ENCODE results near the gene CDHR1.

CDHR1 gene

DNA sequence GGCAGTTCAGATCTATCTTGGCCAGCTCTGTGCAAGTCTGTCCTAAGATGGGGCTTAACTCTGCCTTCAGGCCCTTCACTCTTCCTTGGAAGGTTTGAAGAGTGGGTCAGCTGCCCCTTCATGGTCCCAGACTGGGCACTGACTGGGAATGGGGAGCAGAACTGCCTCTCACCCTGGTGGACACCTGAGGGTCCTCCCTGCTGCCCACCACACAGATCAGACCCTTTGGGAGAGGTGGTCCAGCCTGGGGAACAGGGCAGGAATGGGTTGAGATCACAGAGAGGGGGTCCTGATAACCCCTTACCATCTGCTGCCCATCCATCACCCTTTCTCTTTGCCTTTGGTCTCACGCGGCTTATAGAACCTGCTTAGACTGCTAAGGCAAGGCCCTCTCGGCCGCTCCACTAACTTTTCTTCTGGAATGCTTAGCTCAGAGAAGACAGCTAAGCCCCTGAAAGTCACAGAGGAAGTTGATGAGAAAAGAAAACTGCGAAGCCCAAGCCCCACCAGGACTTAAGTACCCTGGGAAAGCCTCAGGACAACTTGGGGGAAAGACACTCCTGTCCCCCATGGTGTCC lies 402 bp upstream of the CDHR1 start:
- H3K36me3 ChIP-seq (ENCODE audit: control insufficient read depth, insufficient read depth, low read length) = no peaks in the 10 kb centered on the region
- peaks cover 58% of the 10 kb centered on the region for H3K27me3 ChIP-seq (ENCODE audit: control insufficient read depth, insufficient read depth, low read length)
- H3K9ac ChIP-seq (ENCODE audit: low read length) = no peak overlapping the region
- no peaks in the 10 kb centered on the region for H3K4me1 ChIP-seq (ENCODE audit: control insufficient read depth, insufficient read depth, low read length)
- H3K9me3 ChIP-seq (ENCODE audit: control insufficient read depth, low read length) = no peaks in the 10 kb centered on the region
- H3K4me3 ChIP-seq (ENCODE audit: low read length) = no peak overlapping the region

DNA sequence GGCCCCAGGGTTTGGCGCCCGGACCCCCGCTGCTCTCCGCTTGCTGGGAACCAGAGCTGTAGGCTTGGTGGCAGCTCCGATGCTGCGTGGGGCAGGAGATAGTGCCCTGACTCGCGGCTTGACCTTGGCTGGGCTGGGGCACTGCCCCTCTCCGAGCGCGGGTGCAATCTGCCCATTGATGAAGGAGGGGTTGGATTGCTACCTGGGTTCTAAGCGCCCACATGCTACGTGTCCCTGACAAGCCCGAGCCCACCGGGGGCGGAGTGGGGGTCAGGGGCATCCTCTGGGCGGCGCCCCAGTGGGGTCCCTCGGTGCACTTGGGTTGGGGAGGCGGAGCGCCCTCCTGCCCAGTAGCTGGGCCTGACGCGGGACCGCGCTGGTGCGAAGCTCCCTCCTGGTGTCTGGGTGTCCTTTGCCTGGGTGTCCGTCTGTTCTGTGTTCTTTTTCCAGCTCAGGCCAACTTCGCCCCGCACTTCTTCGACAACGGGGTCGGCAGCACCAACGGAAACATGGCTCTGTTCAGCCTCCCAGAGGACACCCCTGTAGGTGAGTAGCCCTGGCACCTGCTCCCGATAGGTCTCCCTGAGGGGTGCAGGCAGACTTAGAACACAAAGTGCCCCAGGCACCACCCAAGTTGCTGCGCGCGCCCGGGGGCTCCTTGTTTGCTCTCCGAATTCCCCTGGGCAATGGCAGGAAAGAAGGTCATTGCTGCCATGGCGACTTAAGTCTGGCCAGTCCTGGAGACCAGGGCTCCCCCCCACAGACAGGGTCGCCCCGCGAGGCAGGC lies 900 bp downstream of the CDHR1 start:
- H3K4me1 ChIP-seq (ENCODE audit: control insufficient read depth, insufficient read depth, low read length) = no peaks in the 10 kb centered on the region
- H3K9me3 ChIP-seq (ENCODE audit: control insufficient read depth, low read length) = no peaks in the 10 kb centered on the region
- H3K27me3 ChIP-seq (ENCODE audit: control insufficient read depth, insufficient read depth, low read length) = peaks cover 58% of the 10 kb centered on the region
- H3K9ac ChIP-seq (ENCODE audit: low read length) = no peak overlapping the region
- no peak overlapping the region for H3K4me3 ChIP-seq (ENCODE audit: low read length)
- no peaks in the 10 kb centered on the region for H3K36me3 ChIP-seq (ENCODE audit: control insufficient read depth, insufficient read depth, low read length)

DNA sequence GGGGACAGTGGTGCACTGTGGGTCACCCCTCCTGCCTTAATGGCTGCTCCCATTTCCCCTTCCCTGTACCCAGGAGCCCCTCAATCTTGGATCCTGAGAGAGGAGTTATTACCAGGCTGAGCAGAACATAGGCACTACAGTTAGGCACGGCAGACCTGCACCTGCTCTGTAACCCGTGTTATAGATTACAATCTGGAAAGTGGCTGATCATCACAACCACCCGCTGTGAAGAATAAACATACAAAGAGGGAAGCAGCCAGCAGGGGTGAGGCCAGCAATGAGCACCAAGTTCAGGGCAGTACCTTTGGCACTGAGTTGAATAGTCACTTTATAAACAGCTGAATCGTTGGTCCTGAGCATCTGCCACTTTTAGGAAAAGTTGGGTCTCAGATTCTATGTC lies 1.7 kb downstream of the CDHR1 start:
- Histone ChIP-seq H3K9me3 (ENCODE audit: control insufficient read depth, low read length) (no peaks in the 10 kb centered on the region), H3K27me3 (ENCODE audit: control insufficient read depth, insufficient read depth, low read length) (peaks cover 58% of the 10 kb centered on the region), H3K4me3 (ENCODE audit: low read length) (no peak overlapping the region), H3K4me1 (ENCODE audit: control insufficient read depth, insufficient read depth, low read length) (no peaks in the 10 kb centered on the region), H3K36me3 (ENCODE audit: control insufficient read depth, insufficient read depth, low read length) (no peaks in the 10 kb centered on the region), H3K9ac (ENCODE audit: low read length) (no peak overlapping the region)

DNA sequence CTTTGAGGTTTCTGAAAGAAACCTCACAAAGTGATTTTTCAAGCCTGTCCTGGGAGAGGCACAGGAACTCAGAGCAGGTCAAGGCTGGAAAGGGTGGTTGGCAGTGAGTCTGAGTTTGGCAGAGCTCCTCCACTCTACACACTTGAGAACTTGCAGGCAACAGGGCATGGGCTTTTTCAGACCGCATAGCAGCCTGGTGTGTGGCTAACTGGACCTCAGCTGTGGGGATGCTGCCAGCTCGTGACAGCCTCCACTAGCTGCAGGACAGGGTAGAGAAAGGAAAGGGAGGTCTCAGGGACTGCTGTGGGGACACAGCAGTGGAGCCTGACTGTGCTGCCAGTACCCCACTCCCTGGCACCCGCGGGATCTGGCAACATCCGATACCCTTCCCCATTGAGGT lies 2.6 kb downstream of the CDHR1 start:
- peaks cover 53% of the 10 kb centered on the region for H3K27me3 ChIP-seq (ENCODE audit: control insufficient read depth, insufficient read depth, low read length)
- no peak overlapping the region for H3K9ac ChIP-seq (ENCODE audit: low read length)
- H3K9me3 ChIP-seq (ENCODE audit: control insufficient read depth, low read length) = no peaks in the 10 kb centered on the region
- no peak overlapping the region for H3K4me3 ChIP-seq (ENCODE audit: low read length)
- no peaks in the 10 kb centered on the region for H3K4me1 ChIP-seq (ENCODE audit: control insufficient read depth, insufficient read depth, low read length)
- H3K36me3 ChIP-seq (ENCODE audit: control insufficient read depth, insufficient read depth, low read length) = no peaks in the 10 kb centered on the region

DNA sequence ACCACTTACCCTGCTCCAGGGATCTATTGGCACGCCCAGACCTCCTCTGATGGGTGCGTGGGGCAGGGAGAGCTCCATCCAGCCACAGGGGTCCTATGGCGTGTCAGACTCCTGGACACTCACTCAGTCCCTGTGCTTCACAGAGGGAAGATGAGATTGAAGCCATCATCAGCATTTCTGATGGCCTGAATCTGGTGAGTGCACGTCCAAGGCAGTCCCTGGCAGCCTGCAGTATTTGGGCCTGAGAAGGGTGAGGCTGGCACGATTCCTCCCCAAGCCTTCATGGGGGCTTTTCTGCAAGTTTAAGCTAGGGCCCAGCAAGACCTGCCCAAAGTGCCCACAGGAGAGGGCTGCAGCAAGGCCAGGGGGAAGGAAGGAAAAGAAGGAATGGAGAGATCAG lies 3.3 kb downstream of the CDHR1 start:
- H3K27me3 ChIP-seq (ENCODE audit: control insufficient read depth, insufficient read depth, low read length) = peaks cover 52% of the 10 kb centered on the region
- H3K4me3 ChIP-seq (ENCODE audit: low read length) = no peak overlapping the region
- no peaks in the 10 kb centered on the region for H3K36me3 ChIP-seq (ENCODE audit: control insufficient read depth, insufficient read depth, low read length)
- no peaks in the 10 kb centered on the region for H3K9me3 ChIP-seq (ENCODE audit: control insufficient read depth, low read length)
- no peak overlapping the region for H3K9ac ChIP-seq (ENCODE audit: low read length)
- H3K4me1 ChIP-seq (ENCODE audit: control insufficient read depth, insufficient read depth, low read length) = no peaks in the 10 kb centered on the region

DNA sequence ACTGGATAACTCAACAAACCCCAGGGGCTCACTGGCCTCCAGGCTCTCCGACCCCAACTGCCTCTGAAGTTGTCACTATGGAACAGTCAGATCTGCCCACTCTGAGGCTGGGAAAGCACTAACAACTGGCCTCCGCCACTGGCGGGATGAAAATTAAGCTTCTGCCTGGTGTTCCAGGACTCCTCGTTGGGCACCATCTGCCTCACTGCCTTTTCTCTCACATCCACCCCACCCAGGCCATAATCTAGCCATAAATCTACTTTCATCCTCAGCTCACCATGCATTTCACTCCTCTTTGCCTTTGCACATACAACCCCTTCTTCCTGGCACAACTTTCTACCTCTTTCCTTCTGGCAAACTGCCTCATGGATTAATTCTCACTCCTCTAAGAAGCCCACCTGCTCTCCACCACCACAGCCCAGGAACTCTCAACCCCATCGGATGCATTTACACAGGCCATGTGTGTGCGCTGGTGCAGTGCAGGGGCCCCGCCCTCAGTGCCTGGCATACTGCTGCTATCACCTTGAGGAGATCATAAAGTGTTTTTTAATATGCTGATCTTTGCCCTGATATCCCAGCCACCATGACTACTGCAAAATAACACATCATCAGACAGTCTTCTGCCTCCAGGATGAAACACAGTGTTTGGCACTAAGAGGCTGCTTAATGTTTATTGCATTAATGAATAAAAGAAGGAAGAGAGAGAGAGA lies 4.0 kb downstream of the CDHR1 start:
- H3K36me3 ChIP-seq (ENCODE audit: control insufficient read depth, insufficient read depth, low read length) = no peaks in the 10 kb centered on the region
- H3K4me3 ChIP-seq (ENCODE audit: low read length) = no peak overlapping the region
- no peak overlapping the region for H3K9ac ChIP-seq (ENCODE audit: low read length)
- no peaks in the 10 kb centered on the region for H3K4me1 ChIP-seq (ENCODE audit: control insufficient read depth, insufficient read depth, low read length)
- no peaks in the 10 kb centered on the region for H3K9me3 ChIP-seq (ENCODE audit: control insufficient read depth, low read length)
- peaks cover 47% of the 10 kb centered on the region for H3K27me3 ChIP-seq (ENCODE audit: control insufficient read depth, insufficient read depth, low read length)

DNA sequence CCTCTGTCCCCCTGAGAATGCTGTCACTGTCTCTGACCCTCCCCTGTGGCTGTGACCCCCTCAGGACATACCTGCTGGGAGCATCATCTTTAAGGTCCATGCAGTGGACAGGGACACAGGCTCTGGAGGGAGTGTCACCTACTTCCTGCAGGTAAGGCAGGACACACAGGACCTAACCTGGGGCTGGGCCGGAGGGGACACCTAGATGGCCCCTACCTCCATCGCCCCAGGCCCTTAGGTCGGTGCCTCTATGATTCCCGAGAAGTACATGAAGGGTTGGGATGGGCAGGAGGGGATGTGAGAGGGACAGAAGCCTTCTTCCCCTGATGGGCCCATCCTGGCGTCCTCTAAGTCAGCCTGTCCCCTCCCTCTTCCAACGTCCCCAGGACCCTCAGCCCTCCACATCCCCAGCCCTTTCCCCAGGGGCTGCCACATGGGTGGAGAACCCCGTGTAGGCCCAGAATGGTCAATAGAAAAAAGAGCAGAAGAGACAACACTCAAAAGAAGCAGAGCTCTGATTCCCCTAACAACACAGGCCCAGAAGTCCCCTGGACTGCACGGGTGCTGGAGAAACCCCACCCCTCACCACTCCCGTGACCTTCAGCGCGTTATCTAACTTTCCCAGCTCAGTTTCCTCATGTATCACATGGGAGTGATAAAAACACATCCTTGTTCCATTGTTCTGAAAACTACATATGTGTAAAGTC lies 6.4 kb downstream of the CDHR1 start:
- Histone ChIP-seq H3K36me3 (ENCODE audit: control insufficient read depth, insufficient read depth, low read length) (no peaks in the 10 kb centered on the region), H3K4me1 (ENCODE audit: control insufficient read depth, insufficient read depth, low read length) (no peaks in the 10 kb centered on the region), H3K9me3 (ENCODE audit: control insufficient read depth, low read length) (no peaks in the 10 kb centered on the region), H3K9ac (ENCODE audit: low read length) (no peak overlapping the region), H3K27me3 (ENCODE audit: control insufficient read depth, insufficient read depth, low read length) (peaks cover 24% of the 10 kb centered on the region), H3K4me3 (ENCODE audit: low read length) (no peak overlapping the region)

- Histone ChIP-seq H3K36me3 (ENCODE audit: control insufficient read depth, insufficient read depth, low read length) (no peaks in the 10 kb centered on the region), H3K9me3 (ENCODE audit: control insufficient read depth, low read length) (no peaks in the 10 kb centered on the region), H3K9ac (ENCODE audit: low read length) (no peak overlapping the region), H3K27me3 (ENCODE audit: control insufficient read depth, insufficient read depth, low read length) (peaks cover 18% of the 10 kb centered on the region), H3K4me1 (ENCODE audit: control insufficient read depth, insufficient read depth, low read length) (no peaks in the 10 kb centered on the region), H3K4me3 (ENCODE audit: low read length) (no peak overlapping the region)
Observed at GRCh38 chr10:84201244-84201606, 6.9 kb downstream of the CDHR1 start.

DNA sequence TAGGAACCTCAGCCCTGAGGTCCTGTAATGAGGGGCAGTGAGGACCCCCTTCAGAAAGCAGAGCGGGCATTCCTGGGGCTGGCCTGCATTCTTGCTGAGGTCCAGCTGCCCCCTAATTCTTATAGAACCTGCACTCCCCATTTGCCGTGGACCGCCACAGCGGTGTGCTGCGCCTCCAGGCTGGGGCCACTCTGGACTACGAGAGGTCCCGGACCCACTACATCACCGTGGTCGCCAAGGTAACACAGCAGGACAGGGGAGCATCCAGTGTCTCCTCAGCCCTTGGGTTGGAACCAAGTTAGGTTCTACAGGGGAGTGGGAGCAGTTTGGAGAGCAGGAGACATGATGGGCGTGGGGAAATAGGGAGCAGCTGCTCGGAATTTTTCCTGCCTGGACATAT lies 7.3 kb downstream of the CDHR1 start:
- Histone ChIP-seq H3K4me1 (ENCODE audit: control insufficient read depth, insufficient read depth, low read length) (no peaks in the 10 kb centered on the region), H3K9ac (ENCODE audit: low read length) (no peak overlapping the region), H3K9me3 (ENCODE audit: control insufficient read depth, low read length) (no peaks in the 10 kb centered on the region), H3K27me3 (ENCODE audit: control insufficient read depth, insufficient read depth, low read length) (peaks cover 14% of the 10 kb centered on the region), H3K36me3 (ENCODE audit: control insufficient read depth, insufficient read depth, low read length) (no peaks in the 10 kb centered on the region), H3K4me3 (ENCODE audit: low read length) (no peak overlapping the region)

DNA sequence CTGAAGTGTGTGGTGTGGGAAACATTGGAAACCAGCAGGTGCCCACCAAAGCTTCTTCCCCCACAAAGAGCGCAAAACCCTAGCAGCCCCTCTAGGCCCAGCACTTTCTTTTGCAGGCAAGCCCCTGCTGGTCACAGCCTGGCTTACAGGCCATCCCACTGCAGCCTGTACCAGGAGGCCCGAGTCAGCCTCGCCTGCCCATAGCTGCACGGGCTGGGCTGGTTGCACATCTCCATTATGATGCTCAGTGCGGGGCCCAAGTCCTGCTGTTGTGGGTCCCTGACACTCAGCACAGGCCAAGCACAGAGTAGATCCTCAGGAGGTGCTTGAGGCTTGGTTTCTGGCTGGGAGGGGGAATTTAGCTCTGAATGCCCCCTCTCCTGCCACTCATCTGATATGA lies 8.0 kb downstream of the CDHR1 start:
- Histone ChIP-seq H3K27me3 (ENCODE audit: control insufficient read depth, insufficient read depth, low read length) (peaks cover 7% of the 10 kb centered on the region), H3K9me3 (ENCODE audit: control insufficient read depth, low read length) (no peaks in the 10 kb centered on the region), H3K9ac (ENCODE audit: low read length) (no peak overlapping the region), H3K4me3 (ENCODE audit: low read length) (no peak overlapping the region), H3K36me3 (ENCODE audit: control insufficient read depth, insufficient read depth, low read length) (no peaks in the 10 kb centered on the region), H3K4me1 (ENCODE audit: control insufficient read depth, insufficient read depth, low read length) (no peaks in the 10 kb centered on the region)

- no peaks in the 10 kb centered on the region for H3K27me3 ChIP-seq (ENCODE audit: control insufficient read depth, insufficient read depth, low read length)
- H3K36me3 ChIP-seq (ENCODE audit: control insufficient read depth, insufficient read depth, low read length) = no peaks in the 10 kb centered on the region
- H3K9me3 ChIP-seq (ENCODE audit: control insufficient read depth, low read length) = no peaks in the 10 kb centered on the region
- no peaks in the 10 kb centered on the region for H3K4me1 ChIP-seq (ENCODE audit: control insufficient read depth, insufficient read depth, low read length)
- H3K9ac ChIP-seq (ENCODE audit: low read length) = no peak overlapping the region
- no peak overlapping the region for H3K4me3 ChIP-seq (ENCODE audit: low read length)
Observed at GRCh38 chr10:84204122-84204521, 9.8 kb downstream of the CDHR1 start.

DNA sequence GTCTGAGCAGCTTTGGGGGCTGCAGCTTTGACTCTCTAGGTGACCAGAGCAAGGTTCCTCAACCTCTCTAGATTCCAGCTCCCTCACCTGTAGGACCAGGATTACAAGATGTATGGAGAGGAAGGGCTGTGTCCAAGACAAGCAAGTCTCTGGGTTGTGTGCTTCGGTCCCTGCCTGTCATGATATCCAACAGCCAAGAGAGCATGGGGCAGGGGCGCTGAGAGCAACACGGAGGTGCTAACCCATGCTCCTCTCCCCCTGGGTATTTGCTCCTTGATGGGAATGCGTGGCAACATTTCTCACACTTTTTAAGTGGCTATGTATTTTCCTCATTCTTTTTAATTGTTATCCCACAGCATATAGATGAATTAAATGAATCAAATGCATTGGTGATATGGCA lies 10.3 kb downstream of the CDHR1 start:
- Histone ChIP-seq H3K4me3 (ENCODE audit: low read length) (no peak overlapping the region), H3K4me1 (ENCODE audit: control insufficient read depth, insufficient read depth, low read length) (no peaks in the 10 kb centered on the region), H3K36me3 (ENCODE audit: control insufficient read depth, insufficient read depth, low read length) (no peaks in the 10 kb centered on the region), H3K9me3 (ENCODE audit: control insufficient read depth, low read length) (no peaks in the 10 kb centered on the region), H3K27me3 (ENCODE audit: control insufficient read depth, insufficient read depth, low read length) (no peaks in the 10 kb centered on the region), H3K9ac (ENCODE audit: low read length) (no peak overlapping the region)
